ENCODE results near the gene USP49. TPM values are rescaled to one million over a fixed set of nuclear protein-coding genes. Genes with fewer than 3 reads are reported as not detected.
A peak's percentile ranks its signal among the peaks of the same experiment; 100 is the strongest.

USP49 gene
- total RNA-seq, 1 experiment from 2014 or later, result 2.3 TPM

- DNase-seq (no peak), ATAC-seq (no peak)
- Histone ChIP-seq H3K4me1 (ENCODE audit: insufficient read depth, low read length) (no peaks in the 10 kb centered on the region), H3K4me3 (ENCODE audit: low read length) (no peak overlapping the region), H3K9me3 (ENCODE audit: low read length) (no peaks in the 10 kb centered on the region), H4K20me1 (ENCODE audit: low read length) (no peaks in the 10 kb centered on the region), H3F3A (ENCODE audit: low read length, unreplicated experiment) (no peaks in the 10 kb centered on the region), H3K79me2 (ENCODE audit: low read length) (no peaks in the 10 kb centered on the region), H2AFZ (ENCODE audit: low read length) (no peak overlapping the region), H3K9me2 (replicated peaks; ENCODE audit: low read length) (no peaks in the 10 kb centered on the region), H3K4me2 (ENCODE audit: low read length) (no peak overlapping the region), H3K36me3 (ENCODE audit: low read depth, low read length) (no peaks in the 10 kb centered on the region; the same call in 1 of the 2 replicates), H3K9ac (ENCODE audit: low read length) (no peak overlapping the region), H3K27me3 (ENCODE audit: low read length) (no peaks in the 10 kb centered on the region), H3K27ac (ENCODE audit: low read length) (no peak overlapping the region)
- no peak for TF ChIP-seq EZH2phosphoT487 (IDR thresholded peaks at IDR 0.05; ENCODE audit: borderline replicate concordance, low read length)
- no peak for TF ChIP-seq EZH2 (IDR thresholded peaks at IDR 0.05; ENCODE audit: low read length, unreplicated experiment)
- TF ChIP-seq, protein P1, sequence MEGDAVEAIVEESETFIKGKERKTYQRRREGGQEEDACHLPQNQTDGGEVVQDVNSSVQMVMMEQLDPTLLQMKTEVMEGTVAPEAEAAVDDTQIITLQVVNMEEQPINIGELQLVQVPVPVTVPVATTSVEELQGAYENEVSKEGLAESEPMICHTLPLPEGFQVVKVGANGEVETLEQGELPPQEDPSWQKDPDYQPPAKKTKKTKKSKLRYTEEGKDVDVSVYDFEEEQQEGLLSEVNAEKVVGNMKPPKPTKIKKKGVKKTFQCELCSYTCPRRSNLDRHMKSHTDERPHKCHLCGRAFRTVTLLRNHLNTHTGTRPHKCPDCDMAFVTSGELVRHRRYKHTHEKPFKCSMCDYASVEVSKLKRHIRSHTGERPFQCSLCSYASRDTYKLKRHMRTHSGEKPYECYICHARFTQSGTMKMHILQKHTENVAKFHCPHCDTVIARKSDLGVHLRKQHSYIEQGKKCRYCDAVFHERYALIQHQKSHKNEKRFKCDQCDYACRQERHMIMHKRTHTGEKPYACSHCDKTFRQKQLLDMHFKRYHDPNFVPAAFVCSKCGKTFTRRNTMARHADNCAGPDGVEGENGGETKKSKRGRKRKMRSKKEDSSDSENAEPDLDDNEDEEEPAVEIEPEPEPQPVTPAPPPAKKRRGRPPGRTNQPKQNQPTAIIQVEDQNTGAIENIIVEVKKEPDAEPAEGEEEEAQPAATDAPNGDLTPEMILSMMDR (conservative IDR thresholded peaks at IDR 0.05; ENCODE audit: low read depth, low read length), result no peak
- POLR2A ChIA-PET (ENCODE audit: unreplicated experiment), result no interaction called here
- intact Hi-C loops (cut with micrococcal nuclease), result no loop called here
- CTCF ChIA-PET, result no interaction called here
- no TSS peak for BruUV-seq (replicated peaks)
These were observed 95.6 kb downstream of the USP49 start for GRCh38 chr6:41799559-41799911.

DNA sequence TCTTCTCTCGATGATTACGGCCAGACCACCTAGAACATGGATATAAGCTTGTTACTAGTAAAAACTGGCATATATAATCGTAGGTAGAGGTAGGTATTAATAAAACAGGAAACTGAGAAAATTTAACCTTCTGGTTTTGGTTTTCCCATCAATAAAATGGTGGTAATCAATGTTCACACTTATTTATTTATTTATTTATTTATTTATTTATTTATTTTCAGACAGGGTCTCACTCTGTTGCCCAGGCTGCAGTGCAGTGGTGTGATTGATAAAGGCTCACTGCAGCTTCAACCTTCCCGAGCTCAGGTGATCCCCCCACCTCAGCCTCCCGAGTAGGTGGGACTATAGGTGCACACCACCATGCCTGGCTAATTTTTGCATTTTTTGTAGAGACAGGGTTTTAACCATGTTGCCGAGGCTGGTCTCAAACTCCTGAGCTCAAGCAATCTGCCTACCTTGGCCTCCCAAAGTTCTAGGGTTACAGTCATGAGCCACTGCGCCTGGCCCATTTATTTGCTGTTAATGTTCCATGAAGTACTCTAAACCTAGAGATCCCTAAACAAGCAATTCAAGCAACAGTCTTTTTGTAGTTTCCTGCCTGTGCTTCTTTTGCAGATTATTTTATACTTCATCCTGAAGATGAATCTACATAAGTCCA, 96.1 kb downstream of the USP49 start:
- H3K27ac ChIP-seq (ENCODE audit: low read length), result no peak overlapping the region
- H4K20me1 ChIP-seq (ENCODE audit: low read length), result no peaks in the 10 kb centered on the region
- H3K27me3 ChIP-seq (ENCODE audit: low read length), result no peaks in the 10 kb centered on the region
- intact Hi-C loops (cut with micrococcal nuclease), result no loop called here
- H3K9ac ChIP-seq (ENCODE audit: low read length), result no peak overlapping the region
- H3F3A ChIP-seq (ENCODE audit: low read length, unreplicated experiment), result no peaks in the 10 kb centered on the region
- no TSS peak for BruUV-seq (replicated peaks)
- no peak for ATAC-seq
- ChIA-PET CTCF (no interaction called here), POLR2A (ENCODE audit: unreplicated experiment) (no interaction called here)
- H3K4me2 ChIP-seq (ENCODE audit: low read length), result no peak overlapping the region
- H3K4me1 ChIP-seq (ENCODE audit: insufficient read depth, low read length), result no peaks in the 10 kb centered on the region
- no peak for DNase-seq
- no peaks in the 10 kb centered on the region for H3K79me2 ChIP-seq (ENCODE audit: low read length)
- no peaks in the 10 kb centered on the region; the same call in 1 of the 2 replicates for H3K36me3 ChIP-seq (ENCODE audit: low read depth, low read length)
- no peaks in the 10 kb centered on the region for H3K9me3 ChIP-seq (ENCODE audit: low read length)
- no peak overlapping the region for H3K4me3 ChIP-seq (ENCODE audit: low read length)
- TF ChIP-seq, protein P1 (conservative IDR thresholded peaks at IDR 0.05; ENCODE audit: low read depth, low read length), result no peak
- no peak for TF ChIP-seq EZH2 (IDR thresholded peaks at IDR 0.05; ENCODE audit: low read length, unreplicated experiment)
- no peak for TF ChIP-seq EZH2phosphoT487 (IDR thresholded peaks at IDR 0.05; ENCODE audit: borderline replicate concordance, low read length)
- H2AFZ ChIP-seq (ENCODE audit: low read length), result no peak overlapping the region
- no peaks in the 10 kb centered on the region for H3K9me2 ChIP-seq (replicated peaks; ENCODE audit: low read length)

DNA sequence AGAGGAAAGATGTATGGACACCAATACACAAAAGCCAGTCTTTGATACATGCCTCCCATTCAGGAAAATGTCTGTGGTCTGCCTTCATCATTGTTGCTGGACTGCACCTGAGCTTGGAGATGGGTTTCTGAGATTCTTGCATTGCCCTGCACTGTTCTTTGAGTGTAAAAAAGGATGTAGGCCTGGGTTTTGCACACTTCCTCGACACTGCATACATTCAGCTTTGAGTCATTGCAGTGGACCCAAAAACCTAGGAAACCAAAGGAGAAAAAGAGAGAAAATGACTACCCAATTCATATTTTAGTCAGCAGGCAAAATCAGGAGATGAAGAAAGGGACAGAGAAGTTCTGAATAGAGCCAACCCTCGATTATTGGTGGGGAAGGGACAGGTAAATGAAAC, 98.7 kb downstream of the USP49 start:
- TF ChIP-seq, protein P1 (conservative IDR thresholded peaks at IDR 0.05; ENCODE audit: low read depth, low read length), result no peak
- TF ChIP-seq EZH2 (IDR thresholded peaks at IDR 0.05; ENCODE audit: low read length, unreplicated experiment) (no peak), EZH2phosphoT487 (IDR thresholded peaks at IDR 0.05; ENCODE audit: borderline replicate concordance, low read length) (no peak)

More for the DNA sequence above, 98.7 kb downstream of the USP49 start:
- Histone ChIP-seq H3K9me3 (ENCODE audit: low read length) (no peaks in the 10 kb centered on the region), H3K79me2 (ENCODE audit: low read length) (no peaks in the 10 kb centered on the region), H3K4me3 (ENCODE audit: low read length) (no peak overlapping the region), H3K36me3 (ENCODE audit: low read depth, low read length) (peaks cover 9% of the 10 kb centered on the region; the same call in 1 of the 2 replicates), H3F3A (ENCODE audit: low read length, unreplicated experiment) (no peaks in the 10 kb centered on the region), H4K20me1 (ENCODE audit: low read length) (no peaks in the 10 kb centered on the region), H3K4me2 (ENCODE audit: low read length) (no peak overlapping the region), H3K9ac (ENCODE audit: low read length) (no peak overlapping the region), H3K27ac (ENCODE audit: low read length) (peak overlapping the region; percentile 32; the same call in 1 of the 2 replicates), H3K9me2 (replicated peaks; ENCODE audit: low read length) (no peaks in the 10 kb centered on the region), H3K27me3 (ENCODE audit: low read length) (no peaks in the 10 kb centered on the region), H3K4me1 (ENCODE audit: insufficient read depth, low read length) (no peaks in the 10 kb centered on the region), H2AFZ (ENCODE audit: low read length) (no peak overlapping the region)
- CTCF ChIA-PET, result no interaction called here
- POLR2A ChIA-PET (ENCODE audit: unreplicated experiment), result no interaction called here
- peak; percentile 32 for ATAC-seq
- DNase-seq, result no peak
- no TSS peak for BruUV-seq (replicated peaks)
- intact Hi-C loops (cut with micrococcal nuclease), result no loop called here

All from PC-3 (cell line).